GM19455 (cell line): ENCODE results near the gene HES6.
A peak's percentile ranks its signal among the peaks of the same experiment; 100 is the strongest.

Experiments used
- ATAC-seq: cut with Tn5 transposase; IDR thresholded peaks from one replicate; pipeline ENCODE4 v1.9.1; 2021; ENCODE audit not compliant: unreplicated experiment

The HES6 gene

GRCh38 chr2:238237431-238238135 lies 2.3 kb downstream of the HES6 start:
- no peak for ATAC-seq

- no peak for ATAC-seq
These were observed 3.3 kb downstream of the HES6 start for GRCh38 chr2:238236571-238236970.

GRCh38 chr2:238235856-238236255 lies 4.0 kb downstream of the HES6 start:
- ATAC-seq = no peak

GRCh38 chr2:238235331-238235732 lies 4.5 kb downstream of the HES6 start:
- no peak for ATAC-seq

- ATAC-seq = no peak
These were observed 6.2 kb downstream of the HES6 start for GRCh38 chr2:238233625-238234024.

GRCh38 chr2:238231809-238232208 lies 8.0 kb downstream of the HES6 start:
- no peak for ATAC-seq

- peak; percentile 65 for ATAC-seq
These were observed 8.5 kb downstream of the HES6 start for GRCh38 chr2:238231251-238231793.

GRCh38 chr2:238230699-238231098 lies 9.1 kb downstream of the HES6 start:
- no peak for ATAC-seq

- no peak for ATAC-seq
These were observed 11.1 kb downstream of the HES6 start for GRCh38 chr2:238228700-238229099.

- ATAC-seq = no peak
These were observed 12.2 kb downstream of the HES6 start for GRCh38 chr2:238227587-238228032.

- no peak for ATAC-seq
These were observed 12.9 kb downstream of the HES6 start for GRCh38 chr2:238226698-238227586.

GRCh38 chr2:238225911-238226697 lies 13.7 kb downstream of the HES6 start:
- ATAC-seq = no peak

GRCh38 chr2:238225121-238225520 lies 14.7 kb downstream of the HES6 start:
- no peak for ATAC-seq

GRCh38 chr2:238224356-238225035 lies 15.3 kb downstream of the HES6 start:
- no peak for ATAC-seq

- no peak for ATAC-seq
These were observed 18.8 kb downstream of the HES6 start for GRCh38 chr2:238220892-238221521.

- ATAC-seq = no peak
These were observed 19.5 kb downstream of the HES6 start for GRCh38 chr2:238220274-238220891.

- no peak for ATAC-seq
These were observed 23.1 kb downstream of the HES6 start for GRCh38 chr2:238216651-238217184.

GRCh38 chr2:238207006-238207405 lies 32.8 kb downstream of the HES6 start:
- no peak for ATAC-seq

GRCh38 chr2:238203973-238204683 lies 35.7 kb downstream of the HES6 start:
- peak; percentile 16 for ATAC-seq
